ENCODE measurements around the gene SUGCT. TPM values are rescaled to one million over a fixed set of nuclear protein-coding genes. Genes with fewer than 3 reads are reported as not detected.

Gene SUGCT
- total RNA-seq, 1 donor from 2014 or later, result 8.4 TPM

DNA sequence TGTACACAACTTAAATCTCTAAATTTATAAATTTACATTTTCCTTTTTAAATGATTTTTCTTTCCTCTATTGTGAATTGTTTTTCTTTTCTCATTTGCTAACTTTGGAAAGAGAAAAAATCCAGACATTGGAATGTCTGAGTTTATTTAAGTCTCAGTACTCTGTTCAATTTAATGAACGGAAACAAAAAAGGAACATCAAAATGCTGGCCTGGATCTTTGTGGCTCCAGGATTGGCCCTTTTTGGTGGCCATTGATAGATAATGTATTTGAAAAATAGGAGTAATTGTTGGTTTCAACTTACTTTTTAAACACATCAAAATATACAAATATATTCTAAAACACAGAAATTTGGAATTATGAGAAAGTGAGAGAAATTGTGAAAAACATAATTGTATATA lies 336.0 kb downstream of the SUGCT start:
- ATAC-seq (ENCODE audit: poor library complexity) (no peak), DNase-seq (no peak)
- intact Hi-C loops (cut with DNase I), result no loop called here

DNA sequence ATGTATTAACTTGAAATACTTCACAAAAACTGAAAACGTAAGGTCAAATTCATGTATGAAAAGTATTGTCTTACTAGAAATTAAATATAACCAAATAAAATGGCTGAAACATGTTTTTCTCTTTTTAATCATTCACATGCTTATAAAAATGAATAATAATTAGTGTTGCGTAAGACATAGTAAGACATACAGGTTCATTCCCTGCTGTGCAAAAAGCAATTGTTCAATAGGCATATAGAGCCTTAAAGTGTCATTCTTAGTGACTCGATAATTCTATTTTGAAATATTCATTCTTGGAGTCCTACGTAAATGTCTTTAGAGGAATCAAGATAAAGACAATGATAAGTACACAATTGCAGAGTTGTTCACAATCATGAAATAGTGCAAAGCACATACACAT lies 337.1 kb downstream of the SUGCT start:
- ATAC-seq (ENCODE audit: poor library complexity) (no peak), DNase-seq (no peak)
- intact Hi-C loops (cut with DNase I), result no loop called here

DNA sequence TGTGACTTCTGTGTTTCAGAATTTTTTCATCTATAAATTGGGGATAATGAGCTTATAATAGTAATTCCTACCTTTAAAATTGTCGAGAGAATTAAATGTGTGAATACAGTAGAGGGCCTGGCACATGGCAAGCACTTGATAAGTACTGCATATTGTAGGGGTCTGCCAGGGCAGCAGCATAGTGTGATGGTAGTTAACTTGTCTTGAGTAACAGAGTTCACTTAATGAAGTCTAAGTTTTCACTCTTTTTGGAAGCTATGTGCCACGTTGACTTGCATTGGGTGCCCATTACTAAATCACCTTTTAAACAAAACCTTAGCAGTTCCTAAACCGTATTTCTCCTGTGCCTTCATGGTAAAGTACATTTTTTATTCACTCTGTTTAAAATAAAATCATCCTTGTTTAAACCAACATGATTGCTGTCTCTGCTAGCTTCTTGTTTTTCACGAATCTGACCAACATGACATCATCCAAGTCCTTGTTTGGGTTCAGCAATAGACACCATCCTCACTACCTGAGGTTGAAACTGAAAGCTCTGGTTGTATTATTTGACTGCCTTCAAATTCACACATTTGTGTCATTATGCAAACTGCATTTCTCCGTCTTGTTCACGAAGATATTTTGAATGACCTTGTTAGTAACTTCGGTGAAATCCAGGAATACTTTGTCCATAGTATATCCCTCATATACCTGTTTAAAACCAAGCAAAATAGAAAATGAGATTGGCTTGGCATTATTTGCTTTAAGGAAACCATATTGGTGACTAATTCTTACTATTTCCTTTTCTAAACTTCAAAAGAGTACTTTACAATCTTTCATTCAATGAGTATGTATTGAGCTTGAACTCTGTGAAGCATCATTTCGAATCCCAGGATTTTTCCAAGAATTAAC lies 340.2 kb downstream of the SUGCT start:
- intact Hi-C loops (cut with DNase I), result no loop called here
- no peak for ATAC-seq (ENCODE audit: poor library complexity)
- DNase-seq, result no peak

DNA sequence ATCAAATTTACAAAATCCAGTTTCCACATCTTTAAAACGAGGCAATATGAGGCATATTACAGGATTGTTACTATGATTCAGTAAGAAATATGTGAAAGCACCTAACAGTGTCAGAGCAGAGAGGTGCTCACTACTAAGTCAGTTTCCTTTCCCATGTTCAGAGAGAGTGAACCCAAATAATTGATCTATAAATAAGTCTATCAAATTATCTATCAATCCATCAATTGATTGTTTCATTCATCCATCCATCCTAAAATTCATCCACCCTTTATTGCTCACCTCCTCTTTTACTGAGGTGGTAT lies 340.8 kb downstream of the SUGCT start:
- intact Hi-C loops (cut with DNase I), result no loop called here
- ATAC-seq (ENCODE audit: poor library complexity) (no peak), DNase-seq (no peak)

DNA sequence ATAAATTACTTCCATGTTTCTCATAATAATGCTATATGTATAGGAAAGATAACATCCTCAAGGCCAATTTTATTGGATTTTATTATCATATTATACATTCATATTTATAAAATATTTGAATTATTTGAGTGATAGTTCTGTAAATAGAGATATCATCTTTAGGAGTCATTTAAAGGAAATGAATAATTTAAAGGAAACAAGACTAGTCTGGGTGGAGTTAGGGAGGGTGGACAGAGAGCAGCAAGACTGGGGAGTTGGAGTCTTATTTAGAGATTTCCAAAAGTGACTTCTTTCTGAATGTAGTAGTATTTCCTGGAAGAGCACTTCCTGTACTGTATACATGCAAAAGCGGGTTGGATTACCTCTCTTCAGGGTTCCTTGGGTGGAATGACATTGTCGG lies 342.3 kb downstream of the SUGCT start:
- intact Hi-C loops (cut with DNase I), result no loop called here
- DNase-seq, result no peak
- no peak for ATAC-seq (ENCODE audit: poor library complexity)

DNA sequence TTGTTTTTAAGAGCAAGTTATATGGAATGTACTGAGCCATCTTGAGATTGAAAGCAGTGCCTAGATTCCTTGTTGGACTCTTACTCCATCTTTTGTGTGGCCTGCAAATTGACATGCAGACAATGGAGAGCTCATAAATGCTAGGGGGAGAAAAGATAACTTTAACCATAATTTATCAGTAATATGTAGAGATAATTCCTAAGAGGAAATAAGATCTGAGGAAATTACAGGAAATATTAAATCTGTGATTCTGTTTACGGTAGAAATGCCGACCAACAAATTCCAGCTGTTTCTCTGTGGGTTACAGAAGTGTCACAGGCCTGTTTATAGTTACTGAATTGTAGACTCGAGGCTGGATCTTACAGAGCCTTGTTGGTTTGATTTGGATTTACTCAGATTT lies 348.0 kb downstream of the SUGCT start:
- ATAC-seq (ENCODE audit: poor library complexity), result no peak
- intact Hi-C loops (cut with DNase I), result no loop called here
- DNase-seq, result no peak

DNA sequence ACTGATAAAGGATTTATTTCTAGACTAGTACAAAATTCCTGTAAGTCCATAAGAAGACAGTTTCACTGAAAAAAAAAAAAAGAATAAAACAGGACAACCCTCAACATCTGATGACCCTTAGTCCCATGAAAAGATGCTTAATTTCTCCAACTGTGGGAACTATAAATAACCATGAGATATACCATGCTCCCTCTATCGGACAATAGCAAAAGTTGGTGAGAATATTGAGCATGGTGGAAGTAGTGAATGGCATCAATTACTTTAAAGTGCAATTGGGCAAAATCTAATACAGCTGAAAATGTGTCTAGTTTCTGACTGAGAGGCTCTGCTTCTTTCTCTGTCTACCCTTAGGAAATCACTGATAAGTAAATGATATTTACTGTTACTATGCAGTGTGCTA lies 348.8 kb downstream of the SUGCT start:
- DNase-seq (no peak), ATAC-seq (ENCODE audit: poor library complexity) (no peak)
- intact Hi-C loops (cut with DNase I), result no loop called here

DNA sequence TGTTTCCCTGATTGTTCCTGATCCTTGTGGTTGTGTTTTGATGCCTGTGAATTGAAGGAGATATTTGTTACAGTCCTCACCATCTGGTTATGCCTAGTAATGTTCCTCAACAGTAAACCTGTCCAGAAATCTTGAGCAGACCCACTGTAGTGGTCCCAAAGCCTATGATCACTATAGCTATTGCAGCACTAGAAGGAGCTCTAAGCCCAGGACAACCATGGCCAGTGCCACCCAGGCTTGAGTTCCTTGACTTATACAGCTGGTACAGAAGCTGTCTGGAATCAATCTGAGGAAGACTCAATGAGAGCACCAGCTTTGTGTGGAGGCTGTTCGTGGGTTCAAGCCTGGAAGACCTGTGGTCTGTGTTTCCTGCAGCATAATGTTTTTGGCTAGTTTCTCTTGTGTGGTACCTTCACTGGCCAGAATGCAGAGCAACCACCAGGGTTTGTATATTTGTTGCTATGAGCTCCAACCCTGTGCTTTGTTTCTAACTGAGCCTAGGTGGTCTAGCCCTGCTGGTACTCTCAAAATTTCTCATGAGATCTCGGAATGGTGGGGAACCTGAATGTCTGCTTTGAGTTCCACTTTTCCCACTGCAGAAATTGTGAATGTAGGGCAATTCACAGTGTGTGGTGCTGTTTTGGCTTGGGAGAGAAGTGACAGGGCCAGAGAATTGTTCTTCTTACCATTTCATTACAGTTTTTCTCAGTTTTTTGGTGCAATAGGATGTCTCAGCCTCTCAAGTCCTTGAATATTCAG lies 355.2 kb downstream of the SUGCT start:
- DNase-seq (no peak), ATAC-seq (ENCODE audit: poor library complexity) (no peak)
- intact Hi-C loops (cut with DNase I), result no loop called here

DNA sequence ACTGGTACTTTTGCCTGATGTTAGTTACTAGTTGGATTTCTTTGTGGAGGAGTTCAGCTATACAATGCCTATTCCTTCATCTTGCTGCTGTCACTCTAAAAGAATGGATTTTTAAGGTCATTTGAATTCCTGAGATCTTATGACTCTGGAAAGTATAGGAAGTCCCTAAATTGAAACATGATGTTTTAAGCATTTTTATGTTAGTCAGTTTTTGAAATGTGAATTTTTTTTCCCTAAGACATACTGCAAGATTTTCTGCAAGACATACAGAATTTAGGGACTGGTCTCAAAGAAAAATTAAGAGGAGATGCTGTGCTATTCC lies 355.8 kb downstream of the SUGCT start:
- ATAC-seq (ENCODE audit: poor library complexity) (no peak), DNase-seq (no peak)
- intact Hi-C loops (cut with DNase I), result no loop called here

DNA sequence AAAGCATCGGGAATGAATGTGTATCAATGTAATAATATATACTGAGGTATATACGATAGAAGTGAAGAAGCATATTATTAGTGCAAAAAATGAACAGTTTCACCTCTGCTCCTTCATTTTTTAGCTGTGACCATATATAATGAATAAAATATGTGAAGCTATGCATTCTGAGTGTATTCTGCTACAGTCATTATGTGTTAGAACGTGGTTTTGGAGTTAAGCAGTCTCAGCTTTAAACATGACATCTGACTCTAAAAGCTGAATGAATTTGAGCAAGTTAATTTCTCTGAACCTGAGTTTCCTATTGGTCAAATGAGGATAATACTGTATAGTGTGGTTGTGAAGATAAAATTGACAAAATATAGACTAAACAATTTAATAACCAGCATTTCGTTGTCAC lies 358.1 kb downstream of the SUGCT start:
- ATAC-seq (ENCODE audit: poor library complexity), result no peak
- no peak for DNase-seq
- intact Hi-C loops (cut with DNase I), result no loop called here

DNA sequence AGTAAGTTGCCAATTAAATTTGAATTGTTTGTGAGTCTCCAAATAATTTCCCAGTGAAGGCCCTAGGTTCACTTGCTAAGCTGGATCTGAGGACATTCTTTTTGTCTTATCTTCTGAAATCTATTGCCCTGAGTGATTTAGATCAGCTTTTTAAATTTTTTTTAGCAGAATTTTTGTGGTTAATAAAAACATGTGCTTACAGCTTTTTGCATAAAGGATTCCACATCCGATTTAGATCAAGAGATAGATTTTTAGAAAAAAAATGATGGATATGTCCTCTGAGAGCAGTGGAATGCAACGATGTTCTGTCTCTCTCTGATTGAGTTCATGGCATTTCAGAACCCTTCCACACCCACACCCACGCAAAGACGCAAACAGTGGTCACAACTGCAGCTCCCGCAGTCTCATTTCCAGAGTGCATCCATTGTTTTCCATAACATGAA lies 358.8 kb downstream of the SUGCT start:
- ATAC-seq (ENCODE audit: poor library complexity) (no peak), DNase-seq (no peak)
- intact Hi-C loops (cut with DNase I), result no loop called here

DNA sequence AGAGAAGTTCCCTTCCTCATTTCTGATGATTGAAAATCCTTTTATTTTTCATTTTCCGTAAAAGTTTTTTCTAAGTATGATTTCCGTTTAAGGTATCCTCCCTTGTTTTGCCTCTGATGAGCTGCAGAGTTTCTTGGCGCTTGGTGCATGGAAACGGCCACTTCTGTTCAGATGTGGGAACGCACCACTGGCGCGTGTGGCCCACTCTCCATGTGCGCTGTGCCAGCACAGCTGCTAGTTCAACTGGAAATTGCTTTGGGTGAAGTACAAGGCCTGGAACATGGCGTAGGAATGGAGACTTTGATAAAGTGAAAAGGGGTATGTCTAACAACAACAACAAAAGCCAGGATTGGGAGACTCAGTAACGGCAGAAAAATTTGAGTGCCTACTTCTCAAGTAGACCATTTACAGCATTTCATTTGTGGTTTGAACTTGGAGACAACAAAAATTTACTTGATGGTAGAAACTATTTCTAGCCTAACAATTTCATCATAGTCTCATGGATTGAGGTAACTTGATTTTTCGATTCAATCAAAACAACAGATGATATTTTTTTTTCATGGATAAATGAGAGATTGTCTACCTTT lies 364.2 kb downstream of the SUGCT start:
- intact Hi-C loops (cut with DNase I), result no loop called here
- DNase-seq (no peak), ATAC-seq (ENCODE audit: poor library complexity) (no peak)

DNA sequence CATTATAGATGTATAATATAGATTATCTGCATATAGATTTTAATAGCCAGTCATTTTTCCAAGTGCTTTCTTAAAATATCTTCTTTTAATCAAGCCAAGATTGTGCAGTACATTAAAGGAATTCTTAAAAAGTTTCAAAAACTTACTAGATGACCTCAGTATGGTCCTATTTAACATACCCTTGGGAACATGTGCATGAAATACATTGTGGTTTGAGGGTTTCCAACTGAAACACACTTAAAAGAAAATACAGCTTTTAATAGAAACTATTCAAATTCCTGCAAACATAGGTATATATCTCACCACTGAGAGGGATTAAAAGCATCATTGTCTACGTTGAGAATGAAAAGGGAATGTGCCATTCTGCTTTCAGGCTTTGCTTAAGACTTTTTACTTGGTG lies 364.9 kb downstream of the SUGCT start:
- intact Hi-C loops (cut with DNase I), result no loop called here
- DNase-seq (no peak), ATAC-seq (ENCODE audit: poor library complexity) (no peak)

DNA sequence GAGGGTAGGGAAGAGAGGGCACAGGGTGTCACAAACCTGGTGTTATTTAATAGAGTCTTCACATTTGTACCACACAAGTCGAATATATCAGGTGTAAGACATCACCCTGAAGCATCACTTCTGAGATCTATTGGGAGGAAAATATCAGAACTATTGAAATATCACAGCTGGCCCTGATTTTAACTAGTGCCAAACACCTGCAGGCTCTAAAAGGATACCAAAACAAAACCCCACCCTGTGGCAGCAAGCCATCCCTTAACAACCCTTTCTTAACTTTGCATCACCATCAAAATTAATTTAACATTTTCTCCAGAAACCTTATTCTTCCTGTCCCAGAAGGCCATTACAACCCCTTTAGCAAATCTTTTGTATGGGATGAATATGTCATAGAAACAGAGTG lies 365.4 kb downstream of the SUGCT start:
- ATAC-seq (ENCODE audit: poor library complexity) (no peak), DNase-seq (no peak)
- intact Hi-C loops (cut with DNase I), result no loop called here

DNA sequence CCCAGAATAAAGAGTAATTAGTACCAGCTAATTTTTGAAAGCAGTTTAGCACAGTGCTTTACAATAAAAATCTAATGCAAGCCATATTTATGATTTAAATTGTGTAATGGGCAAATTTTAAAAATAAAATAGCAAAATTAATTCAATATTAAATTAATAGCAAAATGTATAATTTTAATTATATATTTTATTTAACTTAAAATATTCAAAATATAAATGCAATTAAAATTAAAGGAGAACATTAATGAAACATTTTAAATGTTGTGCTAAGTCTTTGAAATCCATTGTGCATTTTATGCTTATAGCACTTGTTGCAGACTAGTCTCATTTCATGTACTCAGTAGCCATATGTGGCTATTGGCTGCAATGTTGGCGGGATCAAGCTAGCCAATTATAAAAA lies 367.6 kb downstream of the SUGCT start:
- ATAC-seq (ENCODE audit: poor library complexity) (no peak), DNase-seq (no peak)
- intact Hi-C loops (cut with DNase I), result no loop called here

DNA sequence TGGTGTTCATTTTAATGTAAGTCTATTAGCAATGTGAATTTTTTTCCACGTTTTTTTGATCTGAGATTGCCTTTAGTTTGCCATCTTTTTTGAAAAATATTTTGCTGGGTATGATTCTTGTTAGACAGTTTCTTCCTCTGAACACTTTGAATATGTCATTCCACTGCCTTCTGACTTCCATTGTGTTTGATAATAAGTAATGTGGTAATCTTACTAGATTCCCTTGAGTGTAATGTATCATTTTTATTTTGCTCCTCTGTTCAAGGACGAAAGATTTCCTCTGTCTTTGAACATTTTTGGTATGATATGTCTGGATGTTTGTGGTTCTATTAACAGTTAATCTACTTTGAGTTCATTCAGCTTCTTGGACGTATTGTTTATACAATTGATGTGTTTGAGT lies 371.4 kb downstream of the SUGCT start:
- intact Hi-C loops (cut with DNase I), result no loop called here
- ATAC-seq (ENCODE audit: poor library complexity) (no peak), DNase-seq (no peak)

DNA sequence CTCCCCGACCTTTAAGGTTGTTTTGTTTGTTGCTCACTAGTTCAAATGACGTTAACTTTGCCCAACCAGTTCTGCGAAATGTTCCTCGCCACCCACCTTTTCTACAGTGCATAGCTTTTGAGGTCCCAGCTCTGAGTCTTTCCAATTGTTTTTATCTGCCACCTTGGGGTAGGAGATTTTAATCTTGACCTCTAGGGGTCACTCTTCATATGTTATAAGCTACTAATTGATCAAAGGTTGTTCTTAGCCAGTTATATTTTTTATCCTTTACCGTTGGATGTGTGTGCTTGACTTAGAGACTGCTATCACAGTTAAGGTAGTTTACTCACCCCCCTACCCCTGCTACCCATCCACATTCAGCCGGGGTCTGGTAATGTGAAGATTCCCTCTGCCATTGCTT lies 372.4 kb downstream of the SUGCT start:
- no peak for ATAC-seq (ENCODE audit: poor library complexity)
- no peak for DNase-seq
- intact Hi-C loops (cut with DNase I), result no loop called here

DNA sequence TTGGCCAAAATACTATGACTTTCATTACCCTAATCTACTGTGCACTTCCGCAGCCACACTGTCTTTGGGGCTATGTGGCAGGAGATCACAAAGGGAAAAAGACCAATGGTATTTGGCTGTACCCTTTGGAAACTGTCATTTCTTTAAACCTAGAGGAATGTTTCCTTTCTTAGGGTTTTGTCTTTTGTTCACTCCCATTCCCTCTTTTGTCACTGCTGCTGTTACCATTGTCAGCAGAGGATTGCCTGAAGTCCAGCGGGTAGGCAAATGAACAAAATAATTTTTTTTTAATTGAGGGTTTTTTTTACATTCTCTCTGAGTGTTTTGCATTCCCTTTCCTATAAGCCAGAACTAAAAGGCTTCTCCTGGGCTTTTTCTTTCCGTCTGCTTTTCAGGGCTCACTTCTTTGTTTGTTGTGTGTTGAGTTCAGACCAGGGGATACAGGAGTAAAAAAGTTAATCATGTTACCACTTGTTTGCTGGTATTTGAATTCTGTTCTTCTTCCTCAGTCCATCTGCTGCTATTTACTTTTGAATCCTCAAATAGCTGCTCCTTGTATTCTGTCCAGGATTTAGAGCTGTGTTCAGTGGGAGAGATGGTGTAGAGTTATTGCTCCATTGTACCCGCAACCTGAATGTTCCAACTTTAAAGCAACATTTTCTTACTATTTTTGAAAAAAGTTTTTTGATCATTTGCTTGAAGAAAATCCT lies 374.6 kb downstream of the SUGCT start:
- ATAC-seq (ENCODE audit: poor library complexity) (no peak), DNase-seq (no peak)
- intact Hi-C loops (cut with DNase I), result no loop called here

DNA sequence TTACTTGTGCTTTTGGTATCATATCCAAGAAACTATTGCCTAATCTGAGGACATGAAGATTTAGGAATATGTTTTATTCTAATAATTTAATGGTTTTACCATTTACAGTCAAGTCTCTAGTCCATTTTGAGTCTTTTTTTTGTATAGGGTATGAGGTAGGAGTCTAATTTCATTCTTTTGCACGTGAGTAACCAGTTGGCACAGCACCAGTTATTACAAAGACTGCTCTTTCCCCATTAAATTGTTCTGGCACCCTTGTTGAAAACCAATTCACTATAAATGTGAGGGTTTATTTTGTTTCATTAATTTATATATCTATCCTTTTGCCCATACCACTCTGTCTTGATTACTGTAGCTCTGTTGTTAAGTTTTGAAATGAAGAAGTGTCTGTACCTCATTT lies 381.6 kb downstream of the SUGCT start:
- intact Hi-C loops (cut with DNase I), result no loop called here
- no peak for ATAC-seq (ENCODE audit: poor library complexity)
- no peak for DNase-seq

DNA sequence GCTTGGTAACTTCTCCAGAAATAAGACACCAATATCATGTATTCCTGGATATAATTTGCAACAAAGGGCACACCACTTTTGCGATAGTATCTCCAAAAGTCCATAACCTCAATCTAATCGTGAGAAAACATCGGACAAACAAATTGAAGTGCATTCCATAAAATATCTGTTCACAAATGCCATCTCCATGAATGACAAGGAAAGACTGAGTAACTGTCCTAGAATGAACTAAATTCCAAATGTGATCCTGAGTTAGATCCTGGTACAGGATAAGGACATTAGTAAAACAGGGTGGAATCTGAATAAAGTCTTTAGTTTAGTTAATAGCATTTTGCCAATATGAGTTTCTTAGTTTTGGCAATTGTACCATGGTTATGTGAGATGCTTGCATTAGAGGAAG lies 384.2 kb downstream of the SUGCT start:
- DNase-seq, result no peak
- ATAC-seq (ENCODE audit: poor library complexity), result no peak
- intact Hi-C loops (cut with DNase I), result no loop called here
